GM10266 (cell line): ENCODE results near the gene ZNF609.

Source experiments
- DNase-seq: peaks from one replicate; pipeline ENCODE4 v3.0.0; 2012; ENCODE audit errors: extremely low spot score
- CTCF ChIP-seq: IDR thresholded peaks from 2 replicates; pipeline ENCODE4 v1.5.1; 2012; ENCODE audit warnings: mild to moderate bottlenecking, low read depth; ENCODE audit not compliant: control insufficient read depth, insufficient read depth; ENCODE audit errors: missing control alignments

The ZNF609 gene

DNA sequence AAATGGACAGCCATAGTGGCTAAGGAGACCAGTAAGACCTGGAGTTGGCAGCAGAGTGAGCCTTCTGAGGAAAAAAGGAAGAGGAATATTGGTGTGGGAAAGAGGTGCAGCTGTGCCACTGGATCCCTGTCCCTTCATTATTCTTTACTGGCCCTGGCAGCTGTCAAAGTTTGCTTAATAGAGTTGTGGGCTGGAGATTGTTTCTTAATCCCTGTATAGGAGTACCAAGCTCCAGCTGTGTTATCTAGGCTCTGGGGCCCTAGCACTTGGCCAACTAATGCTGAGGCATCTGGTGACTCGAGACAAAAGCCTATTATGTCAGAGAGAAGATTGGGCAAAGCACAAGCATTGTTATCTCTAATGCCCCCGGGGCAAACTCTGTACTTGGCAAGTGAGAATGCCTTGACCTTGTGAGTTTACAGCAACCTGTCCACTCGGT is 61.4 kb downstream of the ZNF609 start:
- DNase-seq, result no peak
- TF ChIP-seq CTCF, result no peak

GRCh38 chr15:64522226-64522823 is 61.9 kb downstream of the ZNF609 start:
- no peak for TF ChIP-seq CTCF
- DNase-seq, result no peak

DNA sequence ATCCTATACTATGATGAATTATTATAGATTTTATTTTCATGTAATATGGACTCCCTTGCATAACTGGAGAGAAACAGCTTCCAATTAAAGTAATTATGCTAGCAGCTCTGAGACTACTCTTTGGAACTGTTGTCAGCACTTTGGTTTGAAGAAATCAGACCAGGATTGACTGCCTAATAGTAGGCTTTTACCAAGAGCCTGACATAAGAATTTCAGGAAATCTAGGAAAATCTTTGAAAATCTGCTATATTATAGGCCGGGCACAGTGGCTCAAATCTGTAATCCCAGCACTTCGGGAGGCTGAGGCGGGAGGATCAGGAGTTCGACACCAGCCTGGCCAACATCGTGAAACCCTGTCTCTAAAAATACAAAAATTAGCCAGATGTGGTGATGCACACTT is 62.9 kb downstream of the ZNF609 start:
- TF ChIP-seq CTCF, result no peak
- no peak for DNase-seq

DNA sequence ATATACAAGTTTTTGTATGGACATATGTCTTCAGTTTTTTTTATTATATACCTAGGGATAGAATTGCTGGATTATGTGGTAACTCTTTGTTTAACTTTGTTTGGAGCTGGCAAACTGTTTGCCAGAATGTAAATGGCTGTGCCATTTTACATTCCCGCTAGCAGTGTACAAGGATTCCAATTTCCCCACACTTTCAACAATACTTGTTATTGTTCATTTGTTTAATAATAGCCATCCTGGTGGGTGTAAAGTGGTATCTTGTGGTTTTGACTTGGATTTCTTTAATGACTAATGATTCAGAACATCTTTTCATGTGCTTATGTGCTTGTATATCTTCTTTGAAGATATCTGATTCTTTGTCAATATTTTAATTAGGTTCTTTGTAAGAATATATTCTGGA is 64.4 kb downstream of the ZNF609 start:
- TF ChIP-seq CTCF, result no peak
- DNase-seq, result no peak

GRCh38 chr15:64525828-64526530 is 65.6 kb downstream of the ZNF609 start:
- DNase-seq, result no peak
- no peak for TF ChIP-seq CTCF

- no peak for DNase-seq
- no peak for TF ChIP-seq CTCF
Observed at GRCh38 chr15:64527263-64527984, 67.0 kb downstream of the ZNF609 start.

DNA sequence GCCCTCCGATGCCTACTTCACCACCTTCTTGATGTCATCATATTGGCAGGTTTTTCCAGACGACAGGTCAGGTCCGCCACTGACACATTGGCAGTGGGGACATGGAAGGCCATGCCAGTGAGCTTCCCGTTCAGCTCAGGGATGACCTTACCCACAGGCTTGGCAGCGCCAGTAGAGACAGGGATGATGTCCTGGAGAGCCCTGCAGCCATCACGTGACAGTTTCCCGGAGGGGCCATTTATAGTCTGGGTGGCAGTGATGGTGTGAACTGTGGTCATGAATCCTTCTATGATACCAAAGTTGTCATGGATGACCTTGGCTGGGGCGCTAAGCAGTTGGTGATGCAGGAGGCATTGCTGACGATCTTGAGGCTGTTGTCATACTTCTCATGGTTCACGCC is 68.5 kb downstream of the ZNF609 start:
- no peak for DNase-seq
- TF ChIP-seq CTCF, result no peak
